ENCODE measurements around the gene MAN2B2. TPM values are rescaled to one million over a fixed set of nuclear protein-coding genes. Genes with fewer than 3 reads are reported as not detected.

The MAN2B2 gene
- total and polyA plus RNA-seq, 2 experiments from 2014 or later, result 22.2 to 24.0 TPM

- H3K27ac ChIP-seq, result no peak overlapping the region
- peak overlapping the region; percentile 36 for H3K4me3 ChIP-seq
- no peak for DNase-seq (ENCODE audit: low spot score)
- H3K79me2 ChIP-seq, result no peaks in the 10 kb centered on the region
- H3K9me3 ChIP-seq (ENCODE audit: low read depth), result no peaks in the 10 kb centered on the region
- H4K20me1 ChIP-seq (ENCODE audit: insufficient read depth, poor library complexity, severe bottlenecking), result no peaks in the 10 kb centered on the region
- no peaks in the 10 kb centered on the region for H3K4me1 ChIP-seq (ENCODE audit: insufficient read depth)
- peaks cover 67% of the 10 kb centered on the region for H3K27me3 ChIP-seq
- 3% methylated on average over 68 of the region's 127 CpGs for WGBS (ENCODE audit: low lambda C conversion rate, missing lambda C conversion rate)
- peak overlapping the region; percentile 81 for H3K4me2 ChIP-seq
- no peak overlapping the region for H2AFZ ChIP-seq
- H3K9me2 ChIP-seq (replicated peaks; ENCODE audit: insufficient read depth), result no peaks in the 10 kb centered on the region
- no peaks in the 10 kb centered on the region for H3K36me3 ChIP-seq (replicated peaks; ENCODE audit: insufficient read depth, low read depth)
- TF ChIP-seq EZH2 (IDR thresholded peaks at IDR 0.05; ENCODE audit: borderline replicate concordance), result peak; percentile 88
- TF ChIP-seq EZH2phosphoT487 (IDR thresholded peaks at IDR 0.05; ENCODE audit: low read depth, severe bottlenecking, unreplicated experiment), result no peak
Observed at GRCh38 chr4:6562931-6563901, 11.8 kb upstream of the MAN2B2 start.

- H3K79me2 ChIP-seq, result no peaks in the 10 kb centered on the region
Observed at GRCh38 chr4:6563935-6564645, 10.9 kb upstream of the MAN2B2 start.

GRCh38 chr4:6565691-6566390 lies 9.1 kb upstream of the MAN2B2 start:
- no peaks in the 10 kb centered on the region for H3K9me3 ChIP-seq (ENCODE audit: low read depth)
- H2AFZ ChIP-seq, result no peak overlapping the region
- DNase-seq (ENCODE audit: low spot score), result no peak
- WGBS (ENCODE audit: low lambda C conversion rate, missing lambda C conversion rate), result 68% methylated on average over 14 of the region's 14 CpGs
- H3K9me2 ChIP-seq (replicated peaks; ENCODE audit: insufficient read depth), result no peaks in the 10 kb centered on the region
- no peak overlapping the region for H3K27ac ChIP-seq
- H4K20me1 ChIP-seq (ENCODE audit: insufficient read depth, poor library complexity, severe bottlenecking), result no peaks in the 10 kb centered on the region
- H3K27me3 ChIP-seq, result peaks cover 47% of the 10 kb centered on the region
- TF ChIP-seq EZH2 (IDR thresholded peaks at IDR 0.05; ENCODE audit: borderline replicate concordance) (no peak), EZH2phosphoT487 (IDR thresholded peaks at IDR 0.05; ENCODE audit: low read depth, severe bottlenecking, unreplicated experiment) (no peak), CTCF (IDR thresholded peaks at IDR 0.05; ENCODE audit: poor library complexity) (no peak)
- no peak overlapping the region for H3K4me3 ChIP-seq
- no peaks in the 10 kb centered on the region for H3K36me3 ChIP-seq (replicated peaks; ENCODE audit: insufficient read depth, low read depth)
- no peak overlapping the region for H3K4me2 ChIP-seq
- H3K79me2 ChIP-seq, result no peaks in the 10 kb centered on the region
- no peaks in the 10 kb centered on the region for H3K4me1 ChIP-seq (ENCODE audit: insufficient read depth)

More at GRCh38 chr4:6563935-6564645, 10.9 kb upstream of the MAN2B2 start:
- TF ChIP-seq EZH2phosphoT487 (IDR thresholded peaks at IDR 0.05; ENCODE audit: low read depth, severe bottlenecking, unreplicated experiment) (no peak), CTCF (IDR thresholded peaks at IDR 0.05; ENCODE audit: poor library complexity) (no peak), EZH2 (IDR thresholded peaks at IDR 0.05; ENCODE audit: borderline replicate concordance) (peak; percentile 51)
- Histone ChIP-seq H3K4me2 (peak overlapping the region; percentile 71), H3K9me3 (ENCODE audit: low read depth) (no peaks in the 10 kb centered on the region), H3K36me3 (replicated peaks; ENCODE audit: insufficient read depth, low read depth) (no peaks in the 10 kb centered on the region), H3K9me2 (replicated peaks; ENCODE audit: insufficient read depth) (no peaks in the 10 kb centered on the region), H2AFZ (no peak overlapping the region), H4K20me1 (ENCODE audit: insufficient read depth, poor library complexity, severe bottlenecking) (no peaks in the 10 kb centered on the region), H3K4me1 (ENCODE audit: insufficient read depth) (no peaks in the 10 kb centered on the region), H3K4me3 (no peak overlapping the region), H3K27me3 (peaks cover 58% of the 10 kb centered on the region), H3K27ac (no peak overlapping the region)
- no peak for DNase-seq (ENCODE audit: low spot score)
- 22% methylated on average over 21 of the region's 66 CpGs for WGBS (ENCODE audit: low lambda C conversion rate, missing lambda C conversion rate)

Data from hepatocyte (in vitro differentiated cells).